ENCODE measurements around the gene NEDD4.

DNA sequence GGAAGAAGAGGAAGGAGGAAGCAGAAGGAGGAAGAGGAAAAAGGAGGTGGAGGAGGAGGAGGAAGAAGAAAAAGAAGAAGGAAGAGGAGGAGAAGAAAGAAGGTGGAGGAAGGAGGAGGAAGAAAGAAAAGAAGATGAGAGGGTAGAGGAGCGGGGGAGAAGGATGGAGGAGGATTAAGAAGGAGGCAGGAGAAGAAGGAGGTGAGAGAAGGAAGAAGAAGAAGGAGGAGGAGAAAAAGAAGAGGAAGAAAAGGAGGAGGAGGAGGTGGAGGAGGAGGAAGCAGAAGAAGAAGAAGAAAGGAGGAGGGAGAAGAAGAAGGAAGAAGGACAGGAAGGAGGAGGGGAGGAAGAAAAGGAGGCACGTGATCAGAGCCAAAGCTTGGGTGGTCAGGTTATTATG is 213.1 kb downstream of the NEDD4 start:
- TF ChIP-seq POLR2A (IDR thresholded peaks at IDR 0.05; ENCODE audit: low read depth, low read length) (no peak), BHLHE40 (IDR thresholded peaks at IDR 0.05; ENCODE audit: low read depth, low read length) (no peak), SMC3 (IDR thresholded peaks at IDR 0.05; ENCODE audit: low read depth, low read length) (no peak), MAFK (IDR thresholded peaks at IDR 0.05; ENCODE audit: low read depth, low read length) (no peak), RFX5 (IDR thresholded peaks at IDR 0.05; ENCODE audit: low read depth, low read length) (no peak), MAZ (IDR thresholded peaks at IDR 0.05; ENCODE audit: borderline replicate concordance, low read depth, low read length) (no peak)
- TF ChIP-seq, protein P1, sequence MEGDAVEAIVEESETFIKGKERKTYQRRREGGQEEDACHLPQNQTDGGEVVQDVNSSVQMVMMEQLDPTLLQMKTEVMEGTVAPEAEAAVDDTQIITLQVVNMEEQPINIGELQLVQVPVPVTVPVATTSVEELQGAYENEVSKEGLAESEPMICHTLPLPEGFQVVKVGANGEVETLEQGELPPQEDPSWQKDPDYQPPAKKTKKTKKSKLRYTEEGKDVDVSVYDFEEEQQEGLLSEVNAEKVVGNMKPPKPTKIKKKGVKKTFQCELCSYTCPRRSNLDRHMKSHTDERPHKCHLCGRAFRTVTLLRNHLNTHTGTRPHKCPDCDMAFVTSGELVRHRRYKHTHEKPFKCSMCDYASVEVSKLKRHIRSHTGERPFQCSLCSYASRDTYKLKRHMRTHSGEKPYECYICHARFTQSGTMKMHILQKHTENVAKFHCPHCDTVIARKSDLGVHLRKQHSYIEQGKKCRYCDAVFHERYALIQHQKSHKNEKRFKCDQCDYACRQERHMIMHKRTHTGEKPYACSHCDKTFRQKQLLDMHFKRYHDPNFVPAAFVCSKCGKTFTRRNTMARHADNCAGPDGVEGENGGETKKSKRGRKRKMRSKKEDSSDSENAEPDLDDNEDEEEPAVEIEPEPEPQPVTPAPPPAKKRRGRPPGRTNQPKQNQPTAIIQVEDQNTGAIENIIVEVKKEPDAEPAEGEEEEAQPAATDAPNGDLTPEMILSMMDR (conservative IDR thresholded peaks at IDR 0.05; ENCODE audit: low read depth, low read length) = no peak
- TF ChIP-seq, protein P2, sequence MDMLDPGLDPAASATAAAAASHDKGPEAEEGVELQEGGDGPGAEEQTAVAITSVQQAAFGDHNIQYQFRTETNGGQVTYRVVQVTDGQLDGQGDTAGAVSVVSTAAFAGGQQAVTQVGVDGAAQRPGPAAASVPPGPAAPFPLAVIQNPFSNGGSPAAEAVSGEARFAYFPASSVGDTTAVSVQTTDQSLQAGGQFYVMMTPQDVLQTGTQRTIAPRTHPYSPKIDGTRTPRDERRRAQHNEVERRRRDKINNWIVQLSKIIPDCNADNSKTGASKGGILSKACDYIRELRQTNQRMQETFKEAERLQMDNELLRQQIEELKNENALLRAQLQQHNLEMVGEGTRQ (IDR thresholded peaks at IDR 0.05; ENCODE audit: low read depth, low read length) = no peak

Data from IMR-90 (cell line).